Neutrophil (primary cell): ENCODE results near the gene NCAM2.

Source experiments
- H3K27ac ChIP-seq: fragments of 200-600 bp; sonication (generic); 2 replicates; pipeline ENCODE4 v1.5.1; 2016; ENCODE audit warnings: mild to moderate bottlenecking, moderate library complexity
- H3K27me3 ChIP-seq: fragments of 200-600 bp; sonication (generic); 2 replicates; pipeline ENCODE4 v1.6.0; 2016; ENCODE audit warnings: mild to moderate bottlenecking
- H3K36me3 ChIP-seq: fragments of 200-600 bp; sonication (generic); 2 replicates; pipeline ENCODE4 v1.5.1; 2017
- H3K4me1 ChIP-seq, 2 experiments: fragments of 200-600 bp in 1 of 2; sonication (generic) in 1 of 2; 1 replicate in 1 of 2; 2 replicates in 1 of 2; pipeline versions ENCODE4 v1.5.1 to v1.6.1; 2013 to 2016; ENCODE audit warnings: low read depth in 1 of 2, low read length in 1 of 2, mild to moderate bottlenecking in 1 of 2, moderate library complexity in 1 of 2; ENCODE audit not compliant: control insufficient read depth in 1 of 2, insufficient read depth in 1 of 2
- H3K4me3 ChIP-seq, 2 experiments: fragments of 200-600 bp in 1 of 2; sonication (generic) in 1 of 2; 1 replicate in 1 of 2; 2 replicates in 1 of 2; pipeline ENCODE4 v1.5.1; 2013 to 2016; ENCODE audit warnings: low read depth in 1 of 2, low read length in 1 of 2, mild to moderate bottlenecking in 1 of 2, moderate library complexity in 1 of 2
- H3K9me3 ChIP-seq: fragments of 200-600 bp; sonication (generic); 2 replicates; pipeline ENCODE4 v1.5.1; 2016
- CTCF ChIP-seq: fragments of 200-600 bp; sonication (generic); IDR thresholded peaks from 2 replicates; pipeline ENCODE4 v1.5.1; 2016; ENCODE audit warnings: antibody characterized with exemption

NCAM2 gene

GRCh38 chr21:21295303-21295702, 297.1 kb downstream of the NCAM2 start:
- Histone ChIP-seq H3K4me1 (no peaks in the 10 kb centered on the region), H3K9me3 (no peaks in the 10 kb centered on the region), H3K36me3 (no peaks in the 10 kb centered on the region), H3K27me3 (no peaks in the 10 kb centered on the region), H3K27ac (no peak overlapping the region), H3K4me3 (no peak overlapping the region)
- TF ChIP-seq CTCF, result no peak

GRCh38 chr21:21297211-21297610, 299.0 kb downstream of the NCAM2 start:
- Histone ChIP-seq H3K4me1 (no peaks in the 10 kb centered on the region), H3K27ac (no peak overlapping the region), H3K4me3 (no peak overlapping the region), H3K36me3 (no peaks in the 10 kb centered on the region), H3K9me3 (no peaks in the 10 kb centered on the region), H3K27me3 (no peaks in the 10 kb centered on the region)
- TF ChIP-seq CTCF, result no peak

DNA sequence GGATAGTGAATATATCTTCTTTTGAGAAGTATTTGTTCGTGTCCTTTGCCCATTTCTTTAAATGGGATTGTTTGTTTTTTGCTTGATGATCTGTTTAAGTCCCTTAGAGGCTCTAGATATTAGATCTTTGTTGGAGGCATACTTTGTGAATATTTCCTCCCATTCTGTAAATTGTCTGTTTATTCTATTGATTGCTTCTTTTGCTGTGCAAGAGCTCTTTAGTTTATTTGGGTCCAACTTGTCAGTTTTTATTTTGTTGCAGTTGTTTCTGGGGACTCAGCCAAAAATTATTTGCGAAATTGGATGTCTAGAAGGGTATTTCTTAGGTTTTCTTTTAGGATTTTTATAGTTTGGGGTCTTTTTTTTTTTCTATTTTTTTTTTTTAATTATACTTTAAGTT, 302.8 kb downstream of the NCAM2 start:
- Histone ChIP-seq H3K9me3 (no peaks in the 10 kb centered on the region), H3K27ac (no peak overlapping the region), H3K4me1 (no peaks in the 10 kb centered on the region), H3K4me3 (no peak overlapping the region), H3K36me3 (no peaks in the 10 kb centered on the region), H3K27me3 (no peaks in the 10 kb centered on the region)
- no peak for TF ChIP-seq CTCF

- TF ChIP-seq CTCF, result no peak
- Histone ChIP-seq H3K27ac (no peak overlapping the region), H3K27me3 (no peaks in the 10 kb centered on the region), H3K4me1 (no peaks in the 10 kb centered on the region), H3K36me3 (no peaks in the 10 kb centered on the region), H3K9me3 (no peaks in the 10 kb centered on the region), H3K4me3 (no peak overlapping the region)
Measured at GRCh38 chr21:21309510-21309909, 311.3 kb downstream of the NCAM2 start.

- Histone ChIP-seq H3K36me3 (no peaks in the 10 kb centered on the region), H3K4me1 (no peaks in the 10 kb centered on the region), H3K27me3 (no peaks in the 10 kb centered on the region), H3K4me3 (no peak overlapping the region), H3K27ac (no peak overlapping the region), H3K9me3 (no peaks in the 10 kb centered on the region)
- no peak for TF ChIP-seq CTCF
Measured at GRCh38 chr21:21324297-21324696, 326.1 kb downstream of the NCAM2 start.

DNA sequence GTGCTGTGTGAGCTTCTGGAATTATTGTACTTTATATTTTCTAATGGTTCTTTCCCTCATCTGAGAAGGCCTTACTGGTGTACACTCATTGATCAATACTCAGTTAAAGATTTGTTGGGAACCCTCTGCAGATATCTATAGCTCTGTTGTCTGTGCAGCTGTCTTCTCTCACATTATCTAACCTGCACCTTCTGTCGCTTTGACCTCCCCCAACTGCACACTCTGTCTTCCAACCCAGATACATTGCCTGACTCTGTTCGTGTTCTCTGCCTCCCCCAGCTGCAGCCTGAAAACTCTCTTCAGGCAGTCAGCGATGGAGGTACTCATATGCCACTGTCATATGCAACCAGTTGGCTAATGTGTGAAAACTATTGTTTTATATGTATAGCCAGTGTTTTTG, 334.3 kb downstream of the NCAM2 start:
- Histone ChIP-seq H3K27ac (no peak overlapping the region), H3K4me3 (no peak overlapping the region), H3K4me1 (no peaks in the 10 kb centered on the region), H3K27me3 (no peaks in the 10 kb centered on the region), H3K9me3 (no peaks in the 10 kb centered on the region), H3K36me3 (no peaks in the 10 kb centered on the region)
- TF ChIP-seq CTCF, result no peak
